SK-N-SH treated with all-trans-retinoic acid at 6 μM for 48 hours (cell line): Measurements from ENCODE around the gene AKAP7.

Experiments
- ATAC-seq: fragments of 200-7000 bp; cut with Tn5 transposase; 3 replicates; pipeline ENCODE4 v1.9.1; 2020; ENCODE audit warnings: mild to moderate bottlenecking, moderate library complexity
- ARNTL ChIP-seq: fragments of 450-650 bp; formaldehyde crosslinking; IDR thresholded peaks from 2 replicates; pipeline ENCODE4 v1.5.0; 2020; ENCODE audit warnings: low read depth, mild to moderate bottlenecking, moderate library complexity, borderline replicate concordance
- CREB5 ChIP-seq: fragments of 250-450 bp; sonication (Bioruptor Pico); IDR thresholded peaks from 2 replicates; pipeline ENCODE4 v1.5.1; 2020; ENCODE audit warnings: low read depth, mild to moderate bottlenecking, moderate library complexity
- CSDC2 ChIP-seq: fragments of 250-450 bp; sonication (Bioruptor Pico); IDR thresholded peaks from 2 replicates; pipeline ENCODE4 v1.5.0; 2020; ENCODE audit warnings: mild to moderate bottlenecking, moderate library complexity
- CSRNP3 ChIP-seq: fragments of 250-450 bp; sonication (Bioruptor Pico); IDR thresholded peaks from 2 replicates; pipeline ENCODE4 v1.5.1; 2021; ENCODE audit warnings: mild to moderate bottlenecking, moderate library complexity
- GLIS3 ChIP-seq: fragments of 250-450 bp; sonication (Bioruptor Pico); IDR thresholded peaks from 2 replicates; pipeline ENCODE4 v1.5.0; 2020; ENCODE audit warnings: mild to moderate bottlenecking, moderate library complexity
- ISL1 ChIP-seq: fragments of 250-450 bp; sonication (Bioruptor Pico); IDR thresholded peaks from 2 replicates; pipeline ENCODE4 v2.1.2; 2022; ENCODE audit warnings: mild to moderate bottlenecking, moderate library complexity
- OSR1 ChIP-seq: fragments of 250-450 bp; sonication (Bioruptor Pico); IDR thresholded peaks from 2 replicates; pipeline ENCODE4 v1.8.0; 2022; ENCODE audit warnings: moderate library complexity, mild to moderate bottlenecking, inconsistent platforms
- PATZ1 ChIP-seq: fragments of 250-450 bp; sonication (Bioruptor Pico); IDR thresholded peaks from 2 replicates; pipeline ENCODE4 v1.8.0; 2020; ENCODE audit warnings: mild to moderate bottlenecking, moderate library complexity, borderline replicate concordance
- POU6F1 ChIP-seq: fragments of 250-450 bp; sonication (Bioruptor Pico); IDR thresholded peaks from 2 replicates; pipeline ENCODE4 v1.8.0; 2021; ENCODE audit warnings: low read depth, mild to moderate bottlenecking, moderate library complexity, borderline replicate concordance
- PPARA ChIP-seq: fragments of 250-450 bp; sonication (Bioruptor Pico); IDR thresholded peaks from 2 replicates; pipeline ENCODE4 v1.5.0; 2020; ENCODE audit warnings: mild to moderate bottlenecking, borderline replicate concordance
- RARB ChIP-seq: fragments of 250-450 bp; sonication (Bioruptor Pico); IDR thresholded peaks from 2 replicates; pipeline ENCODE4 v1.8.0; 2021; ENCODE audit warnings: mild to moderate bottlenecking, moderate library complexity
- SNAI2 ChIP-seq: fragments of 250-450 bp; sonication (Bioruptor Pico); IDR thresholded peaks from 2 replicates; pipeline ENCODE4 v1.5.0; 2020; ENCODE audit warnings: mild to moderate bottlenecking, moderate library complexity
- TCF4 ChIP-seq: fragments of 250-450 bp; sonication (Bioruptor Pico); IDR thresholded peaks from 2 replicates; pipeline ENCODE4 v1.8.0; 2021; ENCODE audit warnings: mild to moderate bottlenecking, moderate library complexity, borderline replicate concordance
- TOX ChIP-seq: fragments of 250-450 bp; sonication (Bioruptor Pico); IDR thresholded peaks from 2 replicates; pipeline ENCODE4 v1.8.0; 2021; ENCODE audit warnings: mild to moderate bottlenecking, moderate library complexity, borderline replicate concordance
- TSHZ2 ChIP-seq: fragments of 250-450 bp; sonication (Bioruptor Pico); IDR thresholded peaks from 2 replicates; pipeline ENCODE4 v1.5.0; 2020; ENCODE audit warnings: mild to moderate bottlenecking, moderate library complexity
- ZC3H10 ChIP-seq: fragments of 250-450 bp; sonication (Bioruptor Pico); IDR thresholded peaks from 2 replicates; pipeline ENCODE4 v1.5.1; 2021; ENCODE audit warnings: mild to moderate bottlenecking, moderate library complexity
- ZFP3 ChIP-seq: fragments of 250-450 bp; sonication (Bioruptor Pico); IDR thresholded peaks from 2 replicates; pipeline ENCODE4 v1.5.0; 2020; ENCODE audit warnings: mild to moderate bottlenecking, moderate library complexity
- ZFP30 ChIP-seq: fragments of 450-650 bp; formaldehyde crosslinking; IDR thresholded peaks from 2 replicates; pipeline ENCODE4 v1.5.0; 2022; ENCODE audit warnings: mild to moderate bottlenecking, moderate library complexity
- ZNF565 ChIP-seq: fragments of 450-650 bp; formaldehyde crosslinking; conservative IDR thresholded peaks from 2 replicates; pipeline ENCODE4 v1.5.0; 2020; ENCODE audit warnings: low read depth, mild to moderate bottlenecking, moderate library complexity
- ZNF70 ChIP-seq: fragments of 450-650 bp; formaldehyde crosslinking; IDR thresholded peaks from 2 replicates; pipeline ENCODE4 v1.5.0; 2020; ENCODE audit warnings: mild to moderate bottlenecking, moderate library complexity
- ZNF8 ChIP-seq: fragments of 450-650 bp; formaldehyde crosslinking; IDR thresholded peaks from 2 replicates; pipeline ENCODE4 v1.5.0; 2020; ENCODE audit warnings: mild to moderate bottlenecking, moderate library complexity

AKAP7 gene

GRCh38 chr6:131134220-131134979 is 867 bp upstream of the AKAP7 start:
- no peak for ATAC-seq
- no peak for TF ChIP-seq ISL1
- no peak for TF ChIP-seq RARB (CRISPR knock-in tag)
- no peak for TF ChIP-seq CSDC2 (CRISPR knock-in tag)
- TF ChIP-seq ZNF70: no peak
- no peak for TF ChIP-seq TSHZ2 (CRISPR knock-in tag)
- TF ChIP-seq ZNF8 (CRISPR knock-in tag): no peak
- no peak for TF ChIP-seq PATZ1 (CRISPR knock-in tag)
- no peak for TF ChIP-seq TCF4
- TF ChIP-seq PPARA (CRISPR knock-in tag): no peak
- TF ChIP-seq ZC3H10: no peak
- TF ChIP-seq TOX (CRISPR knock-in tag): no peak
- no peak for TF ChIP-seq POU6F1
- no peak for TF ChIP-seq ZFP3
- TF ChIP-seq CSRNP3 (CRISPR knock-in tag): no peak
- no peak for TF ChIP-seq ZFP30 (CRISPR knock-in tag)
- no peak for TF ChIP-seq OSR1 (CRISPR knock-in tag)
- no peak for TF ChIP-seq CREB5
- no peak for TF ChIP-seq ARNTL (CRISPR knock-in tag)
- TF ChIP-seq ZNF565 (CRISPR knock-in tag): no peak
- no peak for TF ChIP-seq SNAI2 (CRISPR knock-in tag)

- no peak for TF ChIP-seq PATZ1 (CRISPR knock-in tag)
- TF ChIP-seq PPARA (CRISPR knock-in tag): no peak
- no peak for TF ChIP-seq GLIS3
- no peak for TF ChIP-seq ZFP30 (CRISPR knock-in tag)
- no peak for ATAC-seq
Measured at GRCh38 chr6:131134980-131135243, 355 bp upstream of the AKAP7 start.
